Keratinocyte (primary cell): ENCODE data around the gene FANK1. TPM values are rescaled to one million over a fixed set of nuclear protein-coding genes. Genes with fewer than 3 reads are reported as not detected.

Experiments used
- DNase-seq: peaks from one replicate; pipeline ENCODE4 v3.0.0-alpha.2; 2011; ENCODE audit warnings: low read depth, missing footprints, low spot score
- FAIRE-seq: peaks from 2 replicates; lab custom pipeline; 2011; peaks lifted over from hg19 to GRCh38; lab: Jason Lieb, UNC
- H2AFZ ChIP-seq: 2 replicates; pipeline ENCODE4 v1.6.0; 2012; ENCODE audit warnings: low read length, control low read depth, inconsistent platforms; ENCODE audit not compliant: control insufficient read depth
- H3K27ac ChIP-seq: 2 replicates; pipeline ENCODE4 v1.5.1; 2011; ENCODE audit warnings: low read length; ENCODE audit not compliant: control insufficient read depth, insufficient read depth
- H3K27me3 ChIP-seq: 3 replicates; pipeline ENCODE4 v1.6.0; 2011; ENCODE audit warnings: low read length; ENCODE audit not compliant: control insufficient read depth, insufficient read depth; ENCODE audit errors: extremely low read depth
- H3K36me3 ChIP-seq, 2 experiments: 2 replicates in 1 of 2; 3 replicates in 1 of 2; pipeline ENCODE4 v1.5.1; 2011; ENCODE audit warnings: low read length in 2 of 2, mild to moderate bottlenecking in 1 of 2; ENCODE audit not compliant: control insufficient read depth in 2 of 2, insufficient read depth in 2 of 2; ENCODE audit errors: extremely low read depth in 1 of 2
- H3K4me1 ChIP-seq: 3 replicates; pipeline ENCODE4 v1.5.1; 2011; ENCODE audit warnings: low read length; ENCODE audit not compliant: control insufficient read depth, insufficient read depth; ENCODE audit errors: extremely low read depth
- H3K4me2 ChIP-seq: 3 replicates; pipeline ENCODE4 v1.6.0; 2011; ENCODE audit warnings: low read depth, low read length; ENCODE audit not compliant: control insufficient read depth, insufficient read depth; ENCODE audit errors: extremely low read depth
- H3K4me3 ChIP-seq, 3 experiments: fragments of 200-600 bp in 1 of 3; sonication (generic) in 1 of 3; 2 replicates in 2 of 3; 3 replicates in 1 of 3; pipeline ENCODE4 v1.5.1; 2011 to 2016; ENCODE audit warnings: low read length in 3 of 3, mild to moderate bottlenecking in 3 of 3, control low read depth in 2 of 3, inconsistent platforms in 1 of 3, low read depth in 1 of 3, mixed read lengths in 1 of 3, mixed run types in 1 of 3, moderate library complexity in 1 of 3; ENCODE audit not compliant: control insufficient read depth in 2 of 3, insufficient read depth in 2 of 3; ENCODE audit errors: extremely low read depth in 1 of 3
- H3K79me2 ChIP-seq: 2 replicates; pipeline ENCODE4 v1.6.0; 2012; ENCODE audit warnings: low read length; ENCODE audit not compliant: control insufficient read depth, insufficient read depth
- H3K9ac ChIP-seq: 3 replicates; pipeline ENCODE4 v1.6.0; 2011; ENCODE audit warnings: low read length; ENCODE audit not compliant: control insufficient read depth, insufficient read depth; ENCODE audit errors: extremely low read depth
- H3K9me1 ChIP-seq: 3 replicates; pipeline ENCODE4 v1.6.0; 2011; ENCODE audit warnings: low read length; ENCODE audit not compliant: control insufficient read depth, insufficient read depth; ENCODE audit errors: extremely low read depth
- H3K9me3 ChIP-seq: 2 replicates; pipeline ENCODE4 v1.5.1; 2012; ENCODE audit warnings: low read depth, low read length; ENCODE audit not compliant: control insufficient read depth
- H4K20me1 ChIP-seq: 3 replicates; pipeline ENCODE4 v1.6.0; 2011; ENCODE audit warnings: low read length; ENCODE audit not compliant: control insufficient read depth, insufficient read depth; ENCODE audit errors: extremely low read depth
- EZH2 ChIP-seq: IDR thresholded peaks from one replicate; pipeline ENCODE4 v1.6.1; 2012; ENCODE audit warnings: inconsistent platforms, mild to moderate bottlenecking, low read length, moderate library complexity
- dilution Hi-C: fragments of 300-500 bp; cut with MboI; formaldehyde crosslinking; loops from one replicate; pipeline ENCODE4 v1.7.0; 2020; ENCODE audit warnings: low sequenced_read_pairs; ENCODE audit not compliant: extremely low pct_ligation_motif_present
- polyA plus RNA-seq, 5 experiments: library from polyadenylated mRNA; depleted of rRNA in 3 of 5; stranded (reverse) in 3 of 5; stranded (forward) in 1 of 5; unstranded in 1 of 5; fragments of >200 nt; gene quantifications; 1 replicate in 1 of 5; 2 replicates in 3 of 5; 3 replicates in 1 of 5; pipeline versions ENCODE4 v1.2.1 to v1.2.3, GENCODE V29; 2011 to 2012; ENCODE audit warnings: missing spikeins in 2 of 5, low read depth in 1 of 5, low replicate concordance in 1 of 5
- TF ChIP-seq, protein P1 (sequence below), 3 experiments: IDR thresholded peaks in 1 of 3; conservative IDR thresholded peaks in 1 of 3; optimal IDR thresholded peaks in 1 of 3; 2 replicates in 2 of 3; 3 replicates in 1 of 3; pipeline versions ENCODE3 to v1.5.1; 2011; ENCODE audit warnings: low read length in 3 of 3, mild to moderate bottlenecking in 3 of 3, moderate library complexity in 2 of 3, control low read depth in 1 of 3, inconsistent platforms in 1 of 3; ENCODE audit not compliant: insufficient read depth in 2 of 3; ENCODE audit errors: extremely low read depth in 1 of 3

The FANK1 gene
- polyA plus RNA-seq, 1 donor (not counting 4 experiments of a cell fraction or from before 2014, with no cell fraction given) = 13.4 TPM

DNA sequence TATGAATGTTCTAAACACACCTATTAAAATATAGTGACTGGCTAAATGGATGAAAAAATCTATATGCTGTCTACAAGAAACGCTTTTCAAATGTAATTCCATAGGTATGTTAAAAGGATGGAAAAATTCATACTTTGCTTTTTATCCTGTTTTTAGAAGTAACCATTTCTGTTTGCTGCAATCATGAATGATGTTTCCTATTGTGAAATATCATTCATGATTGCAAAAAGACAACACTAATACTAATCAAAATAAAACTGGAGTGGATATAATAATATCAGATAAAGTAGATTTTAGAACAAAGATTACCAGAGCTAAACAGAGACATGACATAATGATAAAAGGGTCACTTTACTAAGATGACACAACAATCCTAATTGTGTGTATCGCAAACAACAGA, 138.2 kb downstream of the FANK1 start:
- Histone ChIP-seq H2AFZ (no peak overlapping the region), H3K9me1 (no peaks in the 10 kb centered on the region), H4K20me1 (no peaks in the 10 kb centered on the region), H3K4me1 (no peaks in the 10 kb centered on the region), H3K9ac (no peak overlapping the region), H3K27me3 (no peaks in the 10 kb centered on the region), H3K79me2 (no peaks in the 10 kb centered on the region), H3K4me2 (no peak overlapping the region), H3K9me3 (no peaks in the 10 kb centered on the region), H3K4me3 (no peak overlapping the region), H3K36me3 (no peaks in the 10 kb centered on the region), H3K27ac (no peak overlapping the region)
- DNase-seq (no peak), FAIRE-seq (no peak)
- TF ChIP-seq, protein P1, sequence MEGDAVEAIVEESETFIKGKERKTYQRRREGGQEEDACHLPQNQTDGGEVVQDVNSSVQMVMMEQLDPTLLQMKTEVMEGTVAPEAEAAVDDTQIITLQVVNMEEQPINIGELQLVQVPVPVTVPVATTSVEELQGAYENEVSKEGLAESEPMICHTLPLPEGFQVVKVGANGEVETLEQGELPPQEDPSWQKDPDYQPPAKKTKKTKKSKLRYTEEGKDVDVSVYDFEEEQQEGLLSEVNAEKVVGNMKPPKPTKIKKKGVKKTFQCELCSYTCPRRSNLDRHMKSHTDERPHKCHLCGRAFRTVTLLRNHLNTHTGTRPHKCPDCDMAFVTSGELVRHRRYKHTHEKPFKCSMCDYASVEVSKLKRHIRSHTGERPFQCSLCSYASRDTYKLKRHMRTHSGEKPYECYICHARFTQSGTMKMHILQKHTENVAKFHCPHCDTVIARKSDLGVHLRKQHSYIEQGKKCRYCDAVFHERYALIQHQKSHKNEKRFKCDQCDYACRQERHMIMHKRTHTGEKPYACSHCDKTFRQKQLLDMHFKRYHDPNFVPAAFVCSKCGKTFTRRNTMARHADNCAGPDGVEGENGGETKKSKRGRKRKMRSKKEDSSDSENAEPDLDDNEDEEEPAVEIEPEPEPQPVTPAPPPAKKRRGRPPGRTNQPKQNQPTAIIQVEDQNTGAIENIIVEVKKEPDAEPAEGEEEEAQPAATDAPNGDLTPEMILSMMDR (optimal IDR thresholded peaks at IDR 0.05 in 1 of 3, IDR thresholded peaks at IDR 0.05 in 1 of 3, conservative IDR thresholded peaks at IDR 0.05 in 1 of 3; ENCODE audit: extremely low read depth in 1 of 3, insufficient read depth in 2 of 3, low read length in 3 of 3) = no peak
- TF ChIP-seq EZH2 = no peak
- dilution Hi-C loops = no loop called here

DNA sequence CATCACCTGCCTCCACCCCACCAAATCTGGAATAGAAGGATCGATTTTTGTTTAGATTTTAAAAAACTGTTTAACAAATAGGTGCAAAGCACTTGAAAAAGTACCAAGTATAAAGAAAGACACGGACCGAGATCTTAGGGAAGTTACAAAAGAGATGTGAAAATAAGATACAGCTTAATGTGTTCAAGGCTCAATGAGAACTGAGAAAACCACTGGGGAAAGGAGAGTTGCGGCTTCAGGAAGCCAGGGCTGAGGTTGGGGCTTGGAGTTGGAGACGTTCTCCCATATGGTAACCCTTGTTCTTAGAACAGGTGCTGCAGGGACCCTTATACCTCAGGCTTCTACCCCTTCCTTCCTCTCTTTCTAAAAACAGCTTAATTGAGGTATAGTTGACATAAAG, 140.2 kb downstream of the FANK1 start:
- Histone ChIP-seq H3K9ac (no peak overlapping the region), H3K4me1 (no peaks in the 10 kb centered on the region), H3K79me2 (no peaks in the 10 kb centered on the region), H3K9me3 (no peaks in the 10 kb centered on the region), H3K9me1 (no peaks in the 10 kb centered on the region), H3K36me3 (no peaks in the 10 kb centered on the region), H3K4me2 (no peak overlapping the region), H4K20me1 (no peaks in the 10 kb centered on the region), H3K27me3 (no peaks in the 10 kb centered on the region), H3K27ac (no peak overlapping the region), H2AFZ (no peak overlapping the region), H3K4me3 (no peak overlapping the region)
- dilution Hi-C loops = no loop called here
- DNase-seq (no peak), FAIRE-seq (no peak)
- TF ChIP-seq, protein P1 (optimal IDR thresholded peaks at IDR 0.05 in 1 of 3, IDR thresholded peaks at IDR 0.05 in 1 of 3, conservative IDR thresholded peaks at IDR 0.05 in 1 of 3; ENCODE audit: extremely low read depth in 1 of 3, insufficient read depth in 2 of 3, low read length in 3 of 3) = no peak
- no peak for TF ChIP-seq EZH2
